Left forelimb (tissue), 1 donor: Measurements from ENCODE around the gene BLCAP.
"Not testable (repeated sequence)": the region's sequence is repeated elsewhere in the genome, so short reads cannot be mapped to it uniquely, and the experiment has no call there.

Experiments
- DNase-seq: peaks from one replicate; pipeline ENCODE4 v3.0.0-alpha.2; 2018; ENCODE audit warnings: low spot score

The BLCAP gene

GRCh38 chr20:37484331-37484730, 43.3 kb downstream of the BLCAP start:
- DNase-seq: no peak

- DNase-seq: no peak
Measured at GRCh38 chr20:37481610-37482009, 46.1 kb downstream of the BLCAP start.

- DNase-seq: no peak
Measured at GRCh38 chr20:37480919-37481318, 46.8 kb downstream of the BLCAP start.

- DNase-seq: no peak
Measured at GRCh38 chr20:37479925-37480691, 47.6 kb downstream of the BLCAP start.

- DNase-seq: no peak
Measured at GRCh38 chr20:37479266-37479665, 48.4 kb downstream of the BLCAP start.

GRCh38 chr20:37477041-37477440, 50.6 kb downstream of the BLCAP start:
- no peak for DNase-seq

- no peak for DNase-seq
Measured at GRCh38 chr20:37475252-37475651, 52.4 kb downstream of the BLCAP start.

- no peak for DNase-seq
Measured at GRCh38 chr20:37474386-37474785, 53.3 kb downstream of the BLCAP start.

- DNase-seq: no peak
Measured at GRCh38 chr20:37473249-37474000, 54.3 kb downstream of the BLCAP start.

GRCh38 chr20:37472435-37472834, 55.2 kb downstream of the BLCAP start:
- DNase-seq: not testable (repeated sequence)

- DNase-seq: no peak
Measured at GRCh38 chr20:37471741-37472235, 55.9 kb downstream of the BLCAP start.

GRCh38 chr20:37470190-37470589, 57.5 kb downstream of the BLCAP start:
- DNase-seq: not testable (repeated sequence)

GRCh38 chr20:37469531-37469930, 58.1 kb downstream of the BLCAP start:
- DNase-seq: no peak

GRCh38 chr20:37468886-37469285, 58.8 kb downstream of the BLCAP start:
- DNase-seq: no peak
